Left colon (tissue), 2 donors: ENCODE data around the gene ESYT2. TPM values are rescaled to one million over a fixed set of nuclear protein-coding genes. Genes with fewer than 3 reads are reported as not detected.
"Not testable (repeated sequence)": the region's sequence is repeated elsewhere in the genome, so short reads cannot be mapped to it uniquely, and the experiment has no call there.

Source experiments
- ATAC-seq: fragments of 200-7000 bp; cut with Tn5 transposase; one replicate; pipeline ENCODE4 v1.9.1; 2020; ENCODE audit warnings: mild to moderate bottlenecking, moderate library complexity
- DNase-seq, 2 donors: peaks; one replicate each; pipeline ENCODE4 v3.0.0-alpha.2; 2020
- intact Hi-C, 2 donors: fragments of 100-400 bp; cut with DNase I in 1 of 2; cut with micrococcal nuclease in 1 of 2; formaldehyde crosslinking; loops; one replicate each; pipeline versions ENCODE4 v1.11.2 to v1.14.0; 2022; cut with DNase I, micrococcal nuclease
- long read RNA-seq: library from polyadenylated mRNA; unstranded; transcript quantifications from one replicate; pipeline ENCODE4 v2.0.0, GENCODE V29; 2021
- total RNA-seq, 2 donors: library from RNA; stranded (reverse); fragmentation: NEBNext Ultra II Directional; extraction: Animal tissue kit (Norgen Biotek cat#: 25700); gene quantifications; one replicate each; pipeline ENCODE4 v1.2.1, GENCODE V29; 2021
- donor health status: DM: no; HTN: no; CAD: no.
- donor health status: DM: yes; HTN: yes; CAD: no.

The ESYT2 gene
- total RNA-seq: 10 to 100 TPM; 68.8 to 86.0 TPM
- long read RNA-seq, full-length matches to known transcripts: 55 of 81 reads
- long read RNA-seq, partial matches to known transcripts: 21 of 81 reads
- long read RNA-seq, other reads (novel, unspliced or antisense): 5 of 81 reads

- ATAC-seq (peak; percentile 88), DNase-seq (peak; percentile 99)
- intact Hi-C loops: no loop called here
These were observed at the start of gene ESYT2 for GRCh38 chr7:158829342-158830210. Gene ESYT2 (minus strand): TSS chr7:158829509. CDS start chr7:158829418, 91 bp downstream.

- ATAC-seq, intact Hi-C loops, DNase-seq: not testable (repeated sequence)
These were observed 49.1 kb upstream of the ESYT2 start for GRCh38 chr7:158878151-158879079.

GRCh38 chr7:158876984-158877383 is 47.7 kb upstream of the ESYT2 start:
- DNase-seq (no peak), ATAC-seq (no peak)
- intact Hi-C loops: no loop called here

GRCh38 chr7:158869876-158870275 is 40.6 kb upstream of the ESYT2 start:
- no peak for DNase-seq
- ATAC-seq: no peak
- intact Hi-C loops: loop anchor here in 1 of 2 donors (10.0 kb wide), 1 partner anchor 95 kb away; no protein-coding TSS in a partner anchor

- ATAC-seq: no peak
- DNase-seq: no peak
- intact Hi-C loops: loop anchor here in 1 of 2 donors (10.0 kb wide), 1 partner anchor 94 kb away; no protein-coding TSS in a partner anchor
These were observed 39.6 kb upstream of the ESYT2 start for GRCh38 chr7:158868764-158869410.

GRCh38 chr7:158867214-158867984 is 38.1 kb upstream of the ESYT2 start:
- DNase-seq (no peak), ATAC-seq (no peak)
- intact Hi-C loops: loop anchor here in 1 of 2 donors (10.0 kb wide), 1 partner anchor 93 kb away; no protein-coding TSS in a partner anchor

GRCh38 chr7:158865977-158866376 is 36.7 kb upstream of the ESYT2 start:
- intact Hi-C loops: loop anchor here in 1 of 2 donors (10.0 kb wide), 1 partner anchor 91 kb away; no protein-coding TSS in a partner anchor
- DNase-seq (no peak), ATAC-seq (no peak)

GRCh38 chr7:158865462-158865922 is 36.2 kb upstream of the ESYT2 start:
- intact Hi-C loops: loop anchor here in 1 of 2 donors (10.0 kb wide), 1 partner anchor 91 kb away; no protein-coding TSS in a partner anchor
- peak; percentile 69 for ATAC-seq
- DNase-seq: peak in 1 of 2 donors; percentile 49

GRCh38 chr7:158864833-158865232 is 35.5 kb upstream of the ESYT2 start:
- intact Hi-C loops: loop anchor here in 1 of 2 donors (10.0 kb wide), 1 partner anchor 90 kb away; no protein-coding TSS in a partner anchor
- DNase-seq (no peak), ATAC-seq (no peak)

GRCh38 chr7:158864507-158864820 is 35.2 kb upstream of the ESYT2 start:
- DNase-seq: no peak
- intact Hi-C loops: loop anchor here in 1 of 2 donors (10.0 kb wide), 1 partner anchor 90 kb away; no protein-coding TSS in a partner anchor
- no peak for ATAC-seq

GRCh38 chr7:158863611-158864506 is 34.5 kb upstream of the ESYT2 start:
- DNase-seq (peak; percentile 86 to 88), ATAC-seq (peak; percentile 81)
- intact Hi-C loops: loop anchor here in 1 of 2 donors (10.0 kb wide), 1 partner anchor 89 kb away; no protein-coding TSS in a partner anchor

- ATAC-seq (peak; percentile 64), DNase-seq (peak in 1 of 2 donors; percentile 75)
- intact Hi-C loops: loop anchor here in 1 of 2 donors (10.0 kb wide), 1 partner anchor 88 kb away; no protein-coding TSS in a partner anchor
These were observed 33.8 kb upstream of the ESYT2 start for GRCh38 chr7:158862985-158863610.

- DNase-seq (no peak), ATAC-seq (no peak)
- intact Hi-C loops: loop anchor here in 1 of 2 donors (10.0 kb wide), 1 partner anchor 87 kb away; no protein-coding TSS in a partner anchor
These were observed 32.8 kb upstream of the ESYT2 start for GRCh38 chr7:158861936-158862704.

- no peak for DNase-seq
- intact Hi-C loops: loop anchor here in 1 of 2 donors (10.0 kb wide), 1 partner anchor 86 kb away; no protein-coding TSS in a partner anchor
- ATAC-seq: no peak
These were observed 31.9 kb upstream of the ESYT2 start for GRCh38 chr7:158861004-158861787.
